Left forelimb (tissue), 1 donor: Measurements from ENCODE around the gene SCGB1A1.
"Not testable (repeated sequence)": the region's sequence is repeated elsewhere in the genome, so short reads cannot be mapped to it uniquely, and the experiment has no call there.

Experiments
- DNase-seq: peaks from one replicate; pipeline ENCODE4 v3.0.0-alpha.2; 2018; ENCODE audit warnings: low spot score

Gene SCGB1A1

GRCh38 chr11:62418733-62419132, at the start of gene SCGB1A1:
SCGB1A1 (plus strand) TSS chr11:62419033; CDS start chr11:62419096, 63 bp downstream.
- no peak for DNase-seq

GRCh38 chr11:62370743-62371440, 47.9 kb upstream of the SCGB1A1 start:
- DNase-seq: no peak

- DNase-seq: no peak
These were observed 46.0 kb upstream of the SCGB1A1 start for GRCh38 chr11:62372871-62373270.

- DNase-seq: no peak
These were observed 45.2 kb upstream of the SCGB1A1 start for GRCh38 chr11:62373464-62374119.

GRCh38 chr11:62374801-62375200, 44.0 kb upstream of the SCGB1A1 start:
- DNase-seq: no peak

GRCh38 chr11:62378459-62379063, 40.3 kb upstream of the SCGB1A1 start:
- DNase-seq: not testable (repeated sequence)

GRCh38 chr11:62379586-62379985, 39.2 kb upstream of the SCGB1A1 start:
- not testable (repeated sequence) for DNase-seq

- not testable (repeated sequence) for DNase-seq
These were observed 38.0 kb upstream of the SCGB1A1 start for GRCh38 chr11:62380821-62381245.

- no peak for DNase-seq
These were observed 35.0 kb upstream of the SCGB1A1 start for GRCh38 chr11:62383822-62384221.

GRCh38 chr11:62386083-62386482, 32.8 kb upstream of the SCGB1A1 start:
- not testable (repeated sequence) for DNase-seq

GRCh38 chr11:62387381-62387780, 31.5 kb upstream of the SCGB1A1 start:
- DNase-seq: no peak

GRCh38 chr11:62388999-62389398, 29.8 kb upstream of the SCGB1A1 start:
- DNase-seq: no peak

- no peak for DNase-seq
These were observed 28.6 kb upstream of the SCGB1A1 start for GRCh38 chr11:62390237-62390636.

GRCh38 chr11:62390722-62391121, 28.1 kb upstream of the SCGB1A1 start:
- DNase-seq: no peak

- DNase-seq: no peak
These were observed 27.0 kb upstream of the SCGB1A1 start for GRCh38 chr11:62391642-62392425.

GRCh38 chr11:62392506-62392905, 26.3 kb upstream of the SCGB1A1 start:
- no peak for DNase-seq

- DNase-seq: no peak
These were observed 25.7 kb upstream of the SCGB1A1 start for GRCh38 chr11:62393061-62393611.

- no peak for DNase-seq
These were observed 25.1 kb upstream of the SCGB1A1 start for GRCh38 chr11:62393735-62394134.

GRCh38 chr11:62394825-62395538, 23.9 kb upstream of the SCGB1A1 start:
- DNase-seq: peak; percentile 88

GRCh38 chr11:62395885-62396551, 22.8 kb upstream of the SCGB1A1 start:
- DNase-seq: no peak
